K562 (cell line): ENCODE measurements around the gene KRT4. TPM values are rescaled to one million over a fixed set of nuclear protein-coding genes. Genes with fewer than 3 reads are reported as not detected.

Experiments
- ARID1B ChIP-seq: fragments of 450-650 bp; IDR thresholded peaks from 2 replicates; pipeline ENCODE4 v1.6.1; 2016; ENCODE audit warnings: antibody characterized with exemption, mild to moderate bottlenecking, inconsistent platforms
- BCLAF1 ChIP-seq, 2 experiments: fragments of 450-650 bp in 1 of 2; IDR thresholded peaks; 2 replicates each; pipeline ENCODE4 v1.6.1; 2011 to 2017; ENCODE audit warnings: low read depth in 2 of 2, antibody characterized with exemption in 1 of 2, borderline replicate concordance in 1 of 2, low read length in 1 of 2, mild to moderate bottlenecking in 1 of 2, mixed read lengths in 1 of 2; ENCODE audit not compliant: control insufficient read depth in 1 of 2
- BCOR ChIP-seq: fragments of 450-650 bp; IDR thresholded peaks from 2 replicates; pipeline ENCODE4 v1.6.1; 2016
- BRD9 ChIP-seq: fragments of 450-650 bp; IDR thresholded peaks from 2 replicates; pipeline ENCODE4 v1.6.1; 2018; ENCODE audit warnings: low read depth; ENCODE audit not compliant: partially characterized antibody
- ETV5 ChIP-seq: sonication (generic); formaldehyde crosslinking; IDR thresholded peaks from 2 replicates; pipeline ENCODE4 v1.4.0; 2020; ENCODE audit warnings: low read depth, mild to moderate bottlenecking, missing genetic modification reagents
- HCFC1 ChIP-seq: IDR thresholded peaks from 2 replicates; pipeline ENCODE4 v1.6.1; 2012; ENCODE audit warnings: low read depth, low read length, improper control_type of control experiment
- HDAC6 ChIP-seq: IDR thresholded peaks from 2 replicates; pipeline ENCODE4 v1.6.1; 2012; ENCODE audit warnings: low read depth, mild to moderate bottlenecking, control low read depth, inconsistent platforms, low read length, moderate library complexity
- HDAC8 ChIP-seq: fragments of 450-650 bp; IDR thresholded peaks from 2 replicates; pipeline ENCODE4 v1.6.1; 2016; ENCODE audit warnings: mild to moderate bottlenecking, missing genetic modification characterization, moderate library complexity, missing compliant biosample characterization
- HES1 ChIP-seq: fragments of 450-650 bp; IDR thresholded peaks from 2 replicates; pipeline ENCODE4 v1.6.1; 2016; ENCODE audit warnings: low read depth, mild to moderate bottlenecking, moderate library complexity
- KDM1A ChIP-seq, 2 experiments: fragments of 450-650 bp; IDR thresholded peaks; 2 replicates each; pipeline ENCODE4 v1.6.1; 2016; ENCODE audit warnings: mild to moderate bottlenecking in 2 of 2
- MXD1 ChIP-seq: fragments of 250-450 bp; sonication (Bioruptor Pico); IDR thresholded peaks from 2 replicates; pipeline ENCODE4 v1.8.0; 2021; ENCODE audit warnings: borderline replicate concordance, mild to moderate bottlenecking, moderate library complexity; ENCODE audit not compliant: poor library complexity, severe bottlenecking
- SFPQ ChIP-seq: fragments of 200-400 bp; formaldehyde crosslinking; IDR thresholded peaks from 2 replicates; pipeline ENCODE4 v1.6.1; 2017; ENCODE audit warnings: mild to moderate bottlenecking, low read depth, low read length, moderate library complexity
- SMARCA4 ChIP-seq: fragments of 450-650 bp; IDR thresholded peaks from 2 replicates; pipeline ENCODE4 v1.6.1; 2016
- SP2 ChIP-seq: IDR thresholded peaks from 2 replicates; pipeline ENCODE4 v1.6.1; 2011; ENCODE audit warnings: mild to moderate bottlenecking, low read depth, low read length, moderate library complexity; ENCODE audit not compliant: poor library complexity, severe bottlenecking; ENCODE audit errors: extremely low read depth
- TCF7L2 ChIP-seq: fragments of 150-350 bp; IDR thresholded peaks from 2 replicates; pipeline ENCODE4 v1.6.1; 2016; ENCODE audit warnings: low read depth, mild to moderate bottlenecking, low read length, moderate library complexity
- ZEB2 ChIP-seq: fragments of 450-650 bp; IDR thresholded peaks from 2 replicates; pipeline ENCODE4 v1.6.1; 2016
- ZFX ChIP-seq: sonication (generic); formaldehyde crosslinking; IDR thresholded peaks from 2 replicates; pipeline ENCODE4 v1.8.0; 2022; ENCODE audit warnings: mild to moderate bottlenecking, missing genetic modification reagents, moderate library complexity
- ZNF445 ChIP-seq: fragments of 250-450 bp; sonication (Bioruptor Pico); IDR thresholded peaks from 2 replicates; pipeline ENCODE4 v1.4.0; 2020; ENCODE audit warnings: low read depth, mild to moderate bottlenecking, moderate library complexity
- ZNF584 ChIP-seq: fragments of 200-800 bp; sonication (Bioruptor generic); IDR thresholded peaks from 2 replicates; pipeline ENCODE4 v1.6.1; 2016; ENCODE audit warnings: low read depth, mild to moderate bottlenecking, missing genetic modification characterization, missing compliant biosample characterization
- ZNF740 ChIP-seq, 3 experiments: fragments of 200-800 bp in 1 of 3; sonication (Bioruptor generic) in 1 of 3; sonication (generic) in 1 of 3; formaldehyde crosslinking in 1 of 3; IDR thresholded peaks; 2 replicates each; pipeline versions ENCODE4 v1.6.1 to v1.8.0; 2016 to 2022; ENCODE audit warnings: mild to moderate bottlenecking in 2 of 3, missing compliant biosample characterization in 2 of 3, missing genetic modification characterization in 2 of 3, missing genetic modification reagents in 1 of 3
- polyA plus RNA-seq, 8 experiments: library from polyadenylated mRNA; depleted of rRNA in 4 of 8; stranded (reverse) in 5 of 8; unstranded in 3 of 8; fragments of >200 nt; fragmentation: Nextera tagmentation in 2 of 8; fragmentation: Illumina TruSeq in 1 of 8; extraction: Ambion mirVana in 2 of 8; extraction: Trizol in 1 of 8; gene quantifications; 2 replicates each; pipeline versions ENCODE4 v1.2.1 to v1.2.3, GENCODE V29; 2011 to 2014; ENCODE audit warnings: inconsistent platforms in 1 of 8, missing spikeins in 1 of 8
- total RNA-seq, 7 experiments: library from RNA; depleted of rRNA in 6 of 7; stranded (reverse); fragments of >200 nt in 6 of 7; fragmentation: Illumina TruSeq in 2 of 7; extraction: Trizol in 2 of 7; gene quantifications; 2 replicates each; pipeline versions ENCODE4 v1.2.1 to v1.2.3, GENCODE V29; 2011 to 2021; ENCODE audit warnings: low replicate concordance in 1 of 7

The KRT4 gene
- total and polyA plus RNA-seq, 9 of the 15 experiments (the other 6 are each of a cell fraction or from before 2014, with no cell fraction given), result not detected

GRCh38 chr12:52794479-52795331, 19.2 kb downstream of the KRT4 start (continued):
- TF ChIP-seq TCF7L2 (no peak), BRD9 (no peak), SMARCA4 (no peak), HES1 (peak; percentile 62), HCFC1 (no peak), ZEB2 (peak; percentile 68; the same call in 1 of the 2 replicates), ETV5 (no peak), HDAC6 (no peak), ARID1B (peak; percentile 35; the same call in 1 of the 2 replicates), ZNF445 (no peak), MXD1 (CRISPR knock-in tag) (no peak), ZNF740 (CRISPR knock-in tag; IDR thresholded peaks at IDR 0.05) (no peak), ZNF740 (tag; IDR thresholded peaks at IDR 0.05) (no peak), BCOR (no peak), SFPQ (no peak), ZFX (no peak), KDM1A (IDR thresholded peaks at IDR 0.05) (no peak), SP2 (no peak), BCLAF1 (IDR thresholded peaks at IDR 0.05; ENCODE audit: borderline replicate concordance in 1 of 2, control insufficient read depth in 1 of 2, low read depth in 2 of 2, low read length in 1 of 2) (no peak), HDAC8 (tag) (no peak), ZNF584 (no peak)
